ENCODE data around the gene GRIK5. TPM values are rescaled to one million over a fixed set of nuclear protein-coding genes. Genes with fewer than 3 reads are reported as not detected.

The GRIK5 gene
- total and polyA plus RNA-seq, 2 of the 8 experiments (the other 6 are each of a cell fraction or from before 2014, with no cell fraction given), result 17.8 to 42.9 TPM

DNA sequence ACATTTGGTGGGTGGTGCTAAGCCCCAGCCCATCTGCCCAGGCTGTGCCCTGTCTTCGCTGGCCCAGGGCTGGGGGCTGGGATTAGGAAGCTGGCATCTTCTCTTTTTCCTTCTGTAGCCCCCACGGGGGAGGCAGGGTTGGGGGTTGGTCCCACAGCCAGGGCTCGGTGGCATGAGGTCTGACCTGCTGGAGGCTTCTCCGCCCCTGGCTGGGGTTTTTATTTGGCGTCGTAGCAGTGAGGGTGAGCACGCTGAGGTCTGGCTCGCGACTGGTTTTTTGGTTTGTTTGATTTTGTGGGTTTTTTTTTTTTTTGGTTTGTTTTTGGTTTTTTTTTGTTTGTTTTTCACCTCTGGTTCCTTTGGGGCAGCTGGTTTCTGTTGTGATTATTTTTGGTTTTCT is 20.7 kb upstream of the GRIK5 start:
- POLR2A ChIA-PET (ENCODE audit: partially characterized antibody), result interaction anchor here (0.9 to 1.6 kb wide), 3 partner anchors 12 to 20 kb away, joined by 3 to 4 read pairs (median 4); partner anchors contain the start of gene ZNF574
- TF ChIP-seq HDAC6 (IDR thresholded peaks at IDR 0.05; ENCODE audit: low read depth, low read length) (no peak), TEAD4 (IDR thresholded peaks at IDR 0.05; ENCODE audit: low read depth, low read length) (no peak), TAF7 (optimal IDR thresholded peaks at IDR 0.05; ENCODE audit: borderline replicate concordance, low read depth, low read length) (no peak), ASH2L (IDR thresholded peaks at IDR 0.05; ENCODE audit: low read length) (no peak), MAFK (IDR thresholded peaks at IDR 0.05; ENCODE audit: low read depth, low read length) (no peak), SIRT6 (IDR thresholded peaks at IDR 0.05; ENCODE audit: low read length) (no peak), KDM5A (IDR thresholded peaks at IDR 0.05; ENCODE audit: low read length) (no peak), NANOG (IDR thresholded peaks at IDR 0.05; ENCODE audit: insufficient read depth, low read depth, low read length, poor library complexity, severe bottlenecking) (no peak), PHF8 (conservative IDR thresholded peaks at IDR 0.05; ENCODE audit: low read depth, low read length) (no peak)
- TF ChIP-seq, protein P1, sequence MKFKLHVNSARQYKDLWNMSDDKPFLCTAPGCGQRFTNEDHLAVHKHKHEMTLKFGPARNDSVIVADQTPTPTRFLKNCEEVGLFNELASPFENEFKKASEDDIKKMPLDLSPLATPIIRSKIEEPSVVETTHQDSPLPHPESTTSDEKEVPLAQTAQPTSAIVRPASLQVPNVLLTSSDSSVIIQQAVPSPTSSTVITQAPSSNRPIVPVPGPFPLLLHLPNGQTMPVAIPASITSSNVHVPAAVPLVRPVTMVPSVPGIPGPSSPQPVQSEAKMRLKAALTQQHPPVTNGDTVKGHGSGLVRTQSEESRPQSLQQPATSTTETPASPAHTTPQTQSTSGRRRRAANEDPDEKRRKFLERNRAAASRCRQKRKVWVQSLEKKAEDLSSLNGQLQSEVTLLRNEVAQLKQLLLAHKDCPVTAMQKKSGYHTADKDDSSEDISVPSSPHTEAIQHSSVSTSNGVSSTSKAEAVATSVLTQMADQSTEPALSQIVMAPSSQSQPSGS (IDR thresholded peaks at IDR 0.05; ENCODE audit: low read length), result no peak
- TF ChIP-seq, protein P2, sequence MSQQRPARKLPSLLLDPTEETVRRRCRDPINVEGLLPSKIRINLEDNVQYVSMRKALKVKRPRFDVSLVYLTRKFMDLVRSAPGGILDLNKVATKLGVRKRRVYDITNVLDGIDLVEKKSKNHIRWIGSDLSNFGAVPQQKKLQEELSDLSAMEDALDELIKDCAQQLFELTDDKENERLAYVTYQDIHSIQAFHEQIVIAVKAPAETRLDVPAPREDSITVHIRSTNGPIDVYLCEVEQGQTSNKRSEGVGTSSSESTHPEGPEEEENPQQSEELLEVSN (IDR thresholded peaks at IDR 0.05), result no peak
- no peak overlapping the region for H2BK5ac ChIP-seq (ENCODE audit: low read depth, low read length)

More for the DNA sequence above, 20.7 kb upstream of the GRIK5 start:
- Histone ChIP-seq H2BK120ac (replicated peaks; ENCODE audit: low read depth, low read length) (no peak overlapping the region), H4K5ac (ENCODE audit: insufficient read length, low read depth, low read length) (no peak overlapping the region), H3K36me3 (ENCODE audit: control insufficient read depth in 2 of 4, insufficient read depth in 4 of 4, low read length in 3 of 4) (no peaks in the 10 kb centered on the region), H2AFZ (ENCODE audit: low read length) (no peak overlapping the region), H4K20me1 (replicated peaks in 1 of 2; ENCODE audit: control insufficient read depth in 1 of 2, insufficient read depth in 2 of 2, low read length in 2 of 2) (no peaks in the 10 kb centered on the region), H4K8ac (ENCODE audit: extremely low read depth, insufficient read depth, low read length) (no peak overlapping the region), H3K56ac (replicated peaks; ENCODE audit: insufficient read length, low read depth, low read length) (no peak overlapping the region), H3K79me1 (ENCODE audit: low read depth, low read length) (no peaks in the 10 kb centered on the region), H2BK15ac (ENCODE audit: low read length) (no peak overlapping the region), H3K4ac (replicated peaks; ENCODE audit: insufficient read length, low read depth, low read length) (no peak overlapping the region), H2BK12ac (ENCODE audit: low read depth, low read length) (no peak overlapping the region), H3K79me2 (ENCODE audit: control insufficient read depth in 1 of 2, insufficient read depth in 2 of 2, low read length in 2 of 2) (no peaks in the 10 kb centered on the region), H3K14ac (ENCODE audit: insufficient read length) (no peak overlapping the region), H3K4me1 (replicated peaks in 1 of 4; ENCODE audit: control insufficient read depth in 3 of 4, insufficient read depth in 4 of 4, low read length in 3 of 4) (peaks cover 0 to 15% (median 4%) of the 10 kb centered on the region in 4 experiments; a peak in 5 of 7 replicates), H3K9ac (replicated peaks in 1 of 4; ENCODE audit: extremely low read depth in 1 of 4, low read depth in 3 of 4, low read length in 3 of 4) (no peak overlapping the region; a peak in 1 of 7 replicates), H3K4me2 (ENCODE audit: insufficient read depth in 1 of 2, low read depth in 2 of 2, low read length in 2 of 2) (no peak overlapping the region), H2BK20ac (ENCODE audit: low read length) (no peak overlapping the region), H3K23me2 (ENCODE audit: low read depth, low read length) (no peaks in the 10 kb centered on the region), H3K23ac (ENCODE audit: insufficient read length) (no peak overlapping the region), H3K27me3 (replicated peaks in 1 of 4; ENCODE audit: control insufficient read depth in 3 of 4, extremely low read depth in 1 of 4, insufficient read depth in 3 of 4, low read length in 3 of 4) (peaks cover 0 to 5% (median 2%) of the 10 kb centered on the region in 4 experiments; a peak in 2 of 7 replicates), H4K91ac (replicated peaks; ENCODE audit: insufficient read length, low read length) (no peak overlapping the region), H2AK5ac (ENCODE audit: low read depth, low read length) (no peak overlapping the region), H3K18ac (ENCODE audit: extremely low read depth, low read length) (no peak overlapping the region), H3K9me3 (ENCODE audit: insufficient read depth in 2 of 2, low read depth in 1 of 2, low read length in 1 of 2) (no peaks in the 10 kb centered on the region), H3K27ac (ENCODE audit: low read depth, low read length) (no peak overlapping the region), H3K4me3 (ENCODE audit: extremely low read depth in 1 of 4, insufficient read depth in 2 of 4, low read depth in 3 of 4, low read length in 4 of 4) (no peak overlapping the region)
- DNase-seq (ENCODE audit: low read depth in 1 of 2, low spot score in 2 of 2) (no peak), FAIRE-seq (no peak)
- 92% methylated on average over 9 of the region's 9 CpGs; no CpG with 5 or more reads in 1 of the 2 experiments for WGBS, 2 experiments (ENCODE audit: extremely low coverage in 1 of 2, insufficient coverage in 1 of 2, insufficient read length in 1 of 2, insufficient replicate concordance in 2 of 2, low coverage in 1 of 2, low lambda C conversion rate in 2 of 2, missing lambda C conversion rate in 1 of 2)
- CTCF ChIA-PET (ENCODE audit: partially characterized antibody), result interaction anchor here (1.1 to 1.9 kb wide), 3 partner anchors 18 to 61 kb away, joined by 3 to 5 read pairs (median 4); no protein-coding TSS in a partner anchor
